CD14-positive monocyte (primary cell): Measurements from ENCODE around the gene GRIA1. TPM values are rescaled to one million over a fixed set of nuclear protein-coding genes. Genes with fewer than 3 reads are reported as not detected.

ENCODE experiments used
- DNase-seq, 3 donors: peaks; one replicate each; pipeline ENCODE4 v3.0.0-alpha.2; 2011 to 2022
- H2AFZ ChIP-seq: 2 replicates; pipeline ENCODE4 v1.6.0; 2012; ENCODE audit warnings: mild to moderate bottlenecking, low read depth, low read length, inconsistent platforms; ENCODE audit not compliant: insufficient read depth, poor library complexity, severe bottlenecking
- H3K27ac ChIP-seq, 2 donors: 1 replicate in 1 of 2; 2 replicates in 1 of 2; pipeline ENCODE4 v1.5.1; 2012 to 2013; ENCODE audit warnings: low read length in 2 of 2, control low read depth in 1 of 2, inconsistent platforms in 1 of 2, low read depth in 1 of 2, mild to moderate bottlenecking in 1 of 2
- H3K27me3 ChIP-seq, 2 donors: one replicate each; pipeline versions ENCODE4 v1.6.0 to v1.6.1; 2011 to 2013; ENCODE audit warnings: low read length in 2 of 2; ENCODE audit not compliant: control insufficient read depth in 2 of 2, insufficient read depth in 2 of 2
- H3K36me3 ChIP-seq, 2 donors: replicated peaks in 1 of 2; 1 replicate in 1 of 2; 2 replicates in 1 of 2; pipeline versions ENCODE4 v1.5.1 to v1.6.1; 2012 to 2013; ENCODE audit warnings: low read length in 2 of 2, control low read depth in 1 of 2, inconsistent platforms in 1 of 2, mild to moderate bottlenecking in 1 of 2; ENCODE audit not compliant: insufficient read depth in 2 of 2, control insufficient read depth in 1 of 2
- H3K4me1 ChIP-seq, 2 donors: 1 replicate in 1 of 2; 2 replicates in 1 of 2; pipeline versions ENCODE4 v1.5.1 to v1.6.1; 2012 to 2013; ENCODE audit warnings: low read length in 2 of 2, control low read depth in 1 of 2, inconsistent platforms in 1 of 2, mild to moderate bottlenecking in 1 of 2, moderate library complexity in 1 of 2; ENCODE audit not compliant: insufficient read depth in 2 of 2, control insufficient read depth in 1 of 2
- H3K4me2 ChIP-seq: replicated peaks from 2 replicates; pipeline ENCODE3; 2012; ENCODE audit warnings: low read length, moderate library complexity, mild to moderate bottlenecking; ENCODE audit not compliant: poor library complexity, severe bottlenecking; ENCODE audit errors: extremely low read depth
- H3K4me3 ChIP-seq, 3 experiments: fragments of 200-600 bp in 1 of 3; sonication (generic) in 1 of 3; replicated peaks in 1 of 3; 1 replicate in 2 of 3; 2 replicates in 1 of 3; pipeline ENCODE4 v1.5.1; 2011 to 2013; ENCODE audit warnings: low read length in 3 of 3, mild to moderate bottlenecking in 3 of 3, control low read depth in 2 of 3, low read depth in 2 of 3, inconsistent platforms in 1 of 3, moderate library complexity in 1 of 3
- H3K79me2 ChIP-seq: 2 replicates; pipeline ENCODE4 v1.6.0; 2012; ENCODE audit warnings: mild to moderate bottlenecking, control low read depth, inconsistent platforms, low read length, moderate library complexity; ENCODE audit not compliant: insufficient read depth
- H3K9ac ChIP-seq: 2 replicates; pipeline ENCODE4 v1.6.0; 2017; ENCODE audit warnings: low read length, mild to moderate bottlenecking; ENCODE audit not compliant: insufficient read depth, poor library complexity, severe bottlenecking
- H3K9me3 ChIP-seq, 2 donors: replicated peaks in 1 of 2; 1 replicate in 1 of 2; 2 replicates in 1 of 2; pipeline versions ENCODE4 v1.5.1 to v1.6.1; 2012 to 2013; ENCODE audit warnings: low read length in 2 of 2, control low read depth in 1 of 2; ENCODE audit not compliant: control insufficient read depth in 1 of 2, insufficient read depth in 1 of 2
- H4K20me1 ChIP-seq: 2 replicates; pipeline ENCODE4 v1.6.0; 2012; ENCODE audit warnings: mild to moderate bottlenecking, low read length, control low read depth, moderate library complexity; ENCODE audit not compliant: insufficient read depth
- H3K27ac Mint-ChIP-seq, 7 donors: one replicate each; pipeline ENCODE4 v1.8.0; 2020; ENCODE audit warnings: mild to moderate bottlenecking in 7 of 7, mixed read lengths in 7 of 7, moderate library complexity in 6 of 7, inconsistent platforms in 2 of 7
- H3K27me3 Mint-ChIP-seq, 3 donors: one replicate each; pipeline ENCODE4 v1.8.0; 2021 to 2022; ENCODE audit warnings: low read depth in 3 of 3, mild to moderate bottlenecking in 3 of 3, mixed read lengths in 3 of 3, moderate library complexity in 3 of 3, inconsistent platforms in 1 of 3
- H3K36me3 Mint-ChIP-seq, 2 donors: one replicate each; pipeline ENCODE4 v1.8.0; 2020; ENCODE audit warnings: mixed read lengths in 2 of 2, inconsistent platforms in 1 of 2, mild to moderate bottlenecking in 1 of 2
- H3K4me1 Mint-ChIP-seq: one replicate; pipeline ENCODE4 v1.8.0; 2020; ENCODE audit warnings: mild to moderate bottlenecking, mixed read lengths
- H3K4me3 Mint-ChIP-seq, 2 donors: one replicate each; pipeline ENCODE4 v1.8.0; 2020; ENCODE audit warnings: mild to moderate bottlenecking in 2 of 2, mixed read lengths in 2 of 2, moderate library complexity in 1 of 2
- H3K9me3 Mint-ChIP-seq, 7 donors: one replicate each; pipeline ENCODE4 v1.8.0; 2020 to 2022; ENCODE audit warnings: mixed read lengths in 7 of 7, mild to moderate bottlenecking in 6 of 7, moderate library complexity in 6 of 7, inconsistent platforms in 2 of 7
- WGBS: methylation state at CpG from one replicate; pipeline ENCODE4 v1.1.5; 2013; ENCODE audit warnings: missing lambda C conversion rate; ENCODE audit not compliant: insufficient coverage; 5-methylcytosine and 5-hydroxymethylcytosine counted together
- intact Hi-C, 2 donors: fragments of 100-400 bp; cut with micrococcal nuclease; formaldehyde crosslinking; loops; one replicate each; pipeline versions ENCODE4 v1.15.0 to v1.15.1; 2023
- polyA plus RNA-seq, 3 donors: library from polyadenylated mRNA; depleted of rRNA in 1 of 3; unstranded in 2 of 3; stranded (reverse) in 1 of 3; fragments of 300-500 nt in 2 of 3; fragments of >200 nt in 1 of 3; fragmentation: Illumina TruSeq in 2 of 3; gene quantifications; 1 replicate in 2 of 3; 2 replicates in 1 of 3; pipeline ENCODE4 v1.2.3, GENCODE V29; 2012 to 2021
- TF ChIP-seq, protein P1 (sequence below): fragments of 200-600 bp; IDR thresholded peaks from one replicate; pipeline ENCODE4 v1.8.0; 2022; ENCODE audit warnings: antibody characterized with exemption, mild to moderate bottlenecking

Gene GRIA1
- polyA plus RNA-seq, 3 donors: not detected

GRCh38 chr5:153515301-153515700 is 24.8 kb downstream of the GRIA1 start:
- no peak overlapping the region for H3K9ac ChIP-seq
- no peak overlapping the region for H3K4me3 Mint-ChIP-seq
- H3K79me2 ChIP-seq: no peaks in the 10 kb centered on the region
- peaks cover under 1 to 7% (median 2%) of the 10 kb centered on the region in 3 donors for H3K27me3 Mint-ChIP-seq
- no peaks in the 10 kb centered on the region for H4K20me1 ChIP-seq
- no peak overlapping the region for H2AFZ ChIP-seq
- intact Hi-C loops: no loop called here
- no peaks in the 10 kb centered on the region for H3K9me3 ChIP-seq
- no peak for DNase-seq
- TF ChIP-seq, protein P1, sequence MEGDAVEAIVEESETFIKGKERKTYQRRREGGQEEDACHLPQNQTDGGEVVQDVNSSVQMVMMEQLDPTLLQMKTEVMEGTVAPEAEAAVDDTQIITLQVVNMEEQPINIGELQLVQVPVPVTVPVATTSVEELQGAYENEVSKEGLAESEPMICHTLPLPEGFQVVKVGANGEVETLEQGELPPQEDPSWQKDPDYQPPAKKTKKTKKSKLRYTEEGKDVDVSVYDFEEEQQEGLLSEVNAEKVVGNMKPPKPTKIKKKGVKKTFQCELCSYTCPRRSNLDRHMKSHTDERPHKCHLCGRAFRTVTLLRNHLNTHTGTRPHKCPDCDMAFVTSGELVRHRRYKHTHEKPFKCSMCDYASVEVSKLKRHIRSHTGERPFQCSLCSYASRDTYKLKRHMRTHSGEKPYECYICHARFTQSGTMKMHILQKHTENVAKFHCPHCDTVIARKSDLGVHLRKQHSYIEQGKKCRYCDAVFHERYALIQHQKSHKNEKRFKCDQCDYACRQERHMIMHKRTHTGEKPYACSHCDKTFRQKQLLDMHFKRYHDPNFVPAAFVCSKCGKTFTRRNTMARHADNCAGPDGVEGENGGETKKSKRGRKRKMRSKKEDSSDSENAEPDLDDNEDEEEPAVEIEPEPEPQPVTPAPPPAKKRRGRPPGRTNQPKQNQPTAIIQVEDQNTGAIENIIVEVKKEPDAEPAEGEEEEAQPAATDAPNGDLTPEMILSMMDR: no peak
- no peak overlapping the region for H3K4me3 ChIP-seq
- H3K36me3 ChIP-seq: no peaks in the 10 kb centered on the region
- WGBS: no CpG with 5 or more reads among the region's 2 CpGs
- no peaks in the 10 kb centered on the region for H3K4me1 ChIP-seq
- H3K27ac ChIP-seq: no peak overlapping the region
- H3K27ac Mint-ChIP-seq: no peak overlapping the region
- no peaks in the 10 kb centered on the region for H3K4me1 Mint-ChIP-seq
- H3K27me3 ChIP-seq: no peaks in the 10 kb centered on the region
- H3K4me2 ChIP-seq: no peak overlapping the region
- no peaks in the 10 kb centered on the region for H3K36me3 Mint-ChIP-seq
- peaks cover 0 to 7% (median 2%) of the 10 kb centered on the region in 7 donors for H3K9me3 Mint-ChIP-seq

- H4K20me1 ChIP-seq: no peaks in the 10 kb centered on the region
- no peak overlapping the region for H3K4me3 ChIP-seq
- H3K27me3 ChIP-seq: no peaks in the 10 kb centered on the region
- H3K27ac ChIP-seq: no peak overlapping the region
- no peak overlapping the region for H3K9ac ChIP-seq
- H2AFZ ChIP-seq: no peak overlapping the region
- H3K27me3 Mint-ChIP-seq: peaks cover 0 to 5% (median 2%) of the 10 kb centered on the region in 3 donors
- peaks cover 0 to 7% (median 2%) of the 10 kb centered on the region in 7 donors for H3K9me3 Mint-ChIP-seq
- no peaks in the 10 kb centered on the region for H3K4me1 ChIP-seq
- no peak overlapping the region for H3K4me2 ChIP-seq
- intact Hi-C loops: no loop called here
- H3K4me3 Mint-ChIP-seq: no peak overlapping the region
- H3K4me1 Mint-ChIP-seq: no peaks in the 10 kb centered on the region
- no peaks in the 10 kb centered on the region for H3K9me3 ChIP-seq
- WGBS: 34% methylated on average over 7 of the region's 12 CpGs
- peak overlapping the region in 1 of 7 donors; percentile 26 for H3K27ac Mint-ChIP-seq
- no peak for DNase-seq
- no peaks in the 10 kb centered on the region for H3K36me3 Mint-ChIP-seq
- TF ChIP-seq, protein P1: no peak
- no peaks in the 10 kb centered on the region for H3K79me2 ChIP-seq
- no peaks in the 10 kb centered on the region for H3K36me3 ChIP-seq
Observed at GRCh38 chr5:153516504-153517240, 26.2 kb downstream of the GRIA1 start.
